LoVo (cell line): ENCODE data around the gene ADM.

Experiments used
- DNase-seq: peaks from one replicate; pipeline ENCODE4 v3.0.0-alpha.2; 2016; ENCODE audit warnings: low spot score

Gene ADM

DNA sequence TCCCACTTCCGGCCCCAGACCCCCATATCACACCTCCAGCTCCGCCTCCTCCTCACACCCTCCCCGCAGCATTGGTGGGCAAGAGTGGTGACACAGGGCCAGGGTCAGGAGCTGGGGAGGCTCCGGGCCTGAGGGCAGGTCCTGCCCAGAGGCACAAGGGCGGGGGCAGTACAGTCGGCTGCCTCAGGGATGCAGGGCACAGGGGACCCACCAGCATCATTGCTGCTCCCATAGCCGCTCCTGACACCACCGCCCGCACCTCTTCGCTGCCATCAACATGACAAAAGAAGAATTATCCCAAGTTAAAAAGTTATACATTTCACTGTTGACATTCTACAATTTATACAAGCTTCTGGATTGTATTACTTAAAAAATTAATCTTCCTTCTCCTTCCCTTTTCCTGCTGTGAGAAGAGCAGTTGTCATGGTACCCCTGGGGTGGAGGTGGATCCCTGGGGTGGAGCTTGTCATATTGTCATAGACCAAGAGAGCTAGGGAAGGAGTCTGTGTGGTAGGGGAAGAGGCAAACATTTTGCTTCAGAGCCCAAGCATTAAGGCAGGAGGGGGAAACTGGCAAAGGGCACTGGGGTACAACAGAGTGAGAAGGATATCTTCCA is 15.0 kb upstream of the ADM start:
- no peak for DNase-seq

DNA sequence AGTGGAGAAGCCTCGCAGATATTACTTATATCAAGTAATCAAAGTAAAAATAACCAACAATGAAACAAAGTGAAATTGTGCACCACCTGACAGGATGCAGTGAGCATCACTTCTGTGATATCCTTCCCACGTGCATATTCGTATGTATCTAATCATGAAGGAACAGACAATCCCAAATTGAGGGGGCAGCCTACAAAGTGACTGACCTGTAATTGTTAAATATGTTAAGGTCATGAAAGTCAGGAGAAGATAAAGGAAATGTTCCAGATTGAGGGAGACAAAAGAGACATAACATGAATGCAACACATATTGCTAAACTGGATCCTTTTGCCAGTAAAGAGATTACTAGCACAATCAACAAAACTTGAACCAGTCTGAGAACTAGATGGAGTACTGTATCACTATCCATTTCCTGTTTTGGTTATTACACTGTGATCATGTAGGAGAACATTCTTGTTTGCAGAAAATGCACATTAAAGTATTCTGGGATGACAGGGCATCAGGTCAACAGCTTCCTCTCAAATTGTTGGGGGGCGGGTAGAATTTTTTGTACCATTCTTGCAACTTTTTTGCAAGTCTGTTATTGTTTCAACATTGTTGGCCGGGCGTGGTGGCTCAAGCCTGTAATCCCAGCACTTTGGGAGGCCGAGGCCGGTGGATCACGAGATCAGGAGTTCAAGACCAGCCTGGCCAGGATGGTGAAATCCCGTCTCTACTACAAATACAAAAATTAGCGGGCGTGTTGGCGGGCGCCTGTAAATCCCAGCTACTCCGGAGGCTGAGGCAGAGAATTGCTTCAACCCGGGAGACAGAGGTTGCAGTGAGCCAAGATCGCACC is 12.9 kb upstream of the ADM start:
- no peak for DNase-seq

DNA sequence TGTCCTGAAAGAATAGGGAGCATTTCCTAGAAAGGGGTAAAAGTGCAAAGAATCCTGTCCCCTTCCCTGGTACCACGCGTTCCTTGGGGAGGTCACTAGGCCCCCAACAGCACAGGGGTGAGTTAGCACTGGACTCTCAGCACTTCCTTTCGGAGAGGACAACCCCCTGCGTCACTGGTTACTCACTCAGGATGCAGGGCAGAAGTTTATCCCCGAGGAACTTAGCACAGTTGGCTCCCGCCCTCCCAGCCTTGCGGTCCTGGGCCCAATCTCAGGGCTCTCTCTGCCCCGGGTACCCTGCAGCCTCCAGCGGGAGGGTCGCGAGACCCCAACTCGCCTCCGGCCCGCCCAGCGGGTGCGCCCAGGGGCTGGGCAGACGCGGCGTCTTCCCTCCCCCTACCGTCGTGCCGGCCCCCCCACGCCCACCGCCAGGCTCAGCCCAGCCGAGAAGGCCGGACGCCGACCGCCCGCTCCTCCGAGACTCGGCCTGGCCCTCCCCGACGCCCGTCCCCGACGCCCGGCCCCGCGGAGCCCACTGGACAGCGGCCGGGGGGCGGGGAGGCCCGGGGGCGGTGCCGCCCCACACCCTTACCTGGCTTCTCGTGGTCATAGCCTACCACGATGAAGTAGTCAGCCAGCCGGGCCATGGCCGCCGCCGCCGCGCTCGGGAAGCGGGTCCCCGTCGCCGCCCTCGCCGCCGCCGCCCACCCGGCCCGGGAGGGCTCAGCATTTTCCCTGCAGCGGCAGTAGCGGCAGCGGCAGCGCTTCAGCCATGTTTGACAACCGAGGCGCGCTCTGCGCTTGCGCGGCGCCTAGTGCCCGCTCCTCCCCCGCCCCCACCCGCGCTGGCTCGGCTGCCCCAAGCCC is 11.2 kb upstream of the ADM start, which contains the start of gene SBF2:
TSS of gene SBF2 (minus strand) at position 797 of the 867 bp plus-strand sequence. CDS start at position 647, 150 bp downstream.
- peak; percentile 77 for DNase-seq

DNA sequence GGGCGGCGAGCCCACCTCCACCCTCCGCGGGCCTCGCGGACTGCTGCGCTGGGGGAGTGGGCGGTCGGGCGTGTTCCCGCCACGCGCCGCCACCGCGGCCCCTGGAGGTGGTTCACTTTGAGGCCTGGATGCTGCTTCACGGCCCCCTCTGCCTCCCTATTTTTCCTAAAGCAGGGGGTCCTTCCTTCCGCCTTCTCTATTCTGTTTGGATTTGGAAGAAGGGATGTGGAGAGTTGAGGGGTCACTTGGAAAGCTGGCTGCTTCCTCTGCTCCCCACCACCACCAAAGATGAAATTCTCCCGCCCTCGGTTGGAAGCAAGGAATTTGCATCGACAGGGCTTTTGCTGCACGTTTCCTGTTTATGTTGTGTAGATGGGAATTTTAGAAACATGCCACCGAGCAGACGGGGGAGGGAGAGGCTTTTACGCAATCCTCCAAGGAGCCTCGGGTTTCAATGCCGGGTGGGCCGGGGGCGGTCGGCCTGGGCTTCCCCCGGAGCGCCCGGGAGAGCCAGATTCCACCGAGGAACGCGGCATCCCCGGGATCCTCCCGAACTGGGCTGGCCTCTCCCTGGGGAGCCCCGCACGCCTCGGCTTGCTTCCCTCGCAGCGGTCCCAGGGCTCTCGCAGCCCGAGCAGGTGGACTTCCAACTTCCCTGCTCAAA is 10.5 kb upstream of the ADM start:
- DNase-seq = no peak

DNA sequence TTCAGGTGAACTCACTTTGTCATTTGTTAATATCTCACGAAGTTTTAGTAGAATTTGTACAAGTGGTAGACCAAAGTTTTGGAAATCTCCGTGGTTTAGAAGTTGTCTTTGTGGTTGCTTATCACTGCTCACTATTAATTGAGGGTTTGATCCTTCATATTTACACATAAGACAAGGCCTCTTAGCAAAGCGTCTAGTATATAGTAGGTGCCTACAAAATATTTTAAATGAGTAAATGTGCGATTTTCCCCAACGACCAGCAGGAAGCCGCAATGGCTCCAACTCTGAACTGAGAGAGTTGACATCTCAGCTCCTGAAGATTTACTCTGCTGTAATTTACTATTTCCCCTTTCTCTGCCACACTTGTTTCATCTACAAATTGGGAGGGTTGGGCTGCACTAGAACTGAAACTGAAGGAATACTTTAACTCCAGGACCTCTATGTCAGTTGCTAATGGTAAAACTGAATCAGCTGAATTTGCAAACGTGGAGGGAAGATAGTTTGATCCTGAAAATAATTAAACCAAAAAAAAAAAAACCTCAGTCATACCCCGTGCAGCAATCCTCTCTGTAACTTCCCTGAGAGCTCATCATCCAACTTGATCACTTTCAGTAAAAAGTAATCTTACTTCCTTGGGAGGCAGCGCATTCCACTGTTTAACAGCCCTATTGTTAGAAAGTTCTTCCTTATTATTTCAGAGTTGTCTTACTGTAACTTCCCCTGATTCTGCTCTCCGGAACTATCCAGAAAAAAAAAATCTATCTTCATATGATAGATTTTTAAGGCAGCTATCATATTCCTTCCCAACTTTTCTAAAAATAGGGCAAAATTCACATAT is 9.6 kb upstream of the ADM start:
- no peak for DNase-seq

DNA sequence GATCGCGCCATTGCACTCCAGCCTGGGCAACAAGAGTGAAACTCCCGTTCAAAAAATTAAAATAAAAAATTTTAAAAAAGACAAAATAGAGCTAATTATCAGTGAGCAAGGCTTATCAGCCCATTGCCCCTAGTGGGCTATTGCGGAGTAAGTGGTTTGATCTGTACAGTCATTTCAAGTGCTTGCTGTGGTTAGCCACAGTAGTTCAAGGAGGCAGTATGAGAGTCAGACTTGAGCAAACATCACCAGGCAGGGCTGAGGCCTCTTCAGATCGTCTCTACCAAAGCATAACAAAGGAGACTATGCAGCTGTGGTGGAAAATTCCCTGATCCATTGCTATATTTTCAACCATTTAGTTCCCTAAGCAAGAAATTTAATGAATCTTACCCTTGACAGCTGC is 6.5 kb upstream of the ADM start:
- no peak for DNase-seq

DNA sequence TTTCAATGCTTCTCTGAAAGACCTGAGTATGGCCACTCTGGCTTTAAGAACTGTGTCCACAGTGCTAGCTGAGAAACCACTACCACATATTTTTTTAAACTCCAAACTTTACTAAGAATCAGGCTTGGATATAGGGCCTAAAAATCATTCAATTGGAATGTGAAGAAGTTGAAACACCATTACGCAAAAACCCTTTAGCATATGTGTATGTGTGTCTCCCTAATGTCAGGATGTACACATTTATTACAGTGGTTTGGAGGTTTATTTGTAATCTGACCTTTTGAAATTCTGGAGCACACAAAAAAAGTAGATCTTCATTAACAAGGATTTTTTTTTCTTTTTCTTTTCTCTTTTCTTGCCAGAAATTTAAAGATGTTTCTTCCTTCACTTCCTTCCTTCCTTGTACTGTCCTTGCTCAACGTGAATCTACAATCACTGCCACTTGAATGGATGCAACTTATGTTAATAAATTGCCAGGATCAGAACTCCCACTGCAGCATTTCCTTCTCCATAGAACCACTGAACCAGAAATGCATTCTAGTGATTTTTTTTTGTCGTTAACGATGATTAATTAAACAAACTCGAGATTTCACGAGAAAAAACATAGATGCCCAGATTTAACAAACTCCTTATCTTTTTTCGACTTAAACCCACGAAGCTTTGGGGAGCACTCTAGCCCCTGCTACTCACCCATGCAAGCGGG is 3.1 kb upstream of the ADM start:
- DNase-seq = no peak

DNA sequence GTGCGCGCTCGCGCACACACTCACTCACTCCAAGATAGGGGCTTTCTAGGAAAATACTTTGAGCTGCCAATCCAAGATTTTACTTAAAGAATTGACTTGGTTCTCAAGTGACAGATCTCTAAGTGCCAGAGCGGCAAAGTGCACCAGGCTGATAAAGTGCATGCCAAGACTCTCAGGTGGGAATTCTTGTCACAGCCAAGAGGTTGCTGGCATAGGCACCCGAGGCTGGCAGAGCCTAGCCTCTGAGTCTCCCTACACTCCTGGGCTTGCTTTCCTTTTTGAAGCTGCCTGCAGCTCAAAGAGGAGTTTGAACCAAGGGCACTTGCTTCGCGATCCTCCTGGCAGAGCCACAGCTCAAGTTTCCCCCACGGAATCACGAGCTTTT is 2.5 kb upstream of the ADM start:
- peak; percentile 51 for DNase-seq

DNA sequence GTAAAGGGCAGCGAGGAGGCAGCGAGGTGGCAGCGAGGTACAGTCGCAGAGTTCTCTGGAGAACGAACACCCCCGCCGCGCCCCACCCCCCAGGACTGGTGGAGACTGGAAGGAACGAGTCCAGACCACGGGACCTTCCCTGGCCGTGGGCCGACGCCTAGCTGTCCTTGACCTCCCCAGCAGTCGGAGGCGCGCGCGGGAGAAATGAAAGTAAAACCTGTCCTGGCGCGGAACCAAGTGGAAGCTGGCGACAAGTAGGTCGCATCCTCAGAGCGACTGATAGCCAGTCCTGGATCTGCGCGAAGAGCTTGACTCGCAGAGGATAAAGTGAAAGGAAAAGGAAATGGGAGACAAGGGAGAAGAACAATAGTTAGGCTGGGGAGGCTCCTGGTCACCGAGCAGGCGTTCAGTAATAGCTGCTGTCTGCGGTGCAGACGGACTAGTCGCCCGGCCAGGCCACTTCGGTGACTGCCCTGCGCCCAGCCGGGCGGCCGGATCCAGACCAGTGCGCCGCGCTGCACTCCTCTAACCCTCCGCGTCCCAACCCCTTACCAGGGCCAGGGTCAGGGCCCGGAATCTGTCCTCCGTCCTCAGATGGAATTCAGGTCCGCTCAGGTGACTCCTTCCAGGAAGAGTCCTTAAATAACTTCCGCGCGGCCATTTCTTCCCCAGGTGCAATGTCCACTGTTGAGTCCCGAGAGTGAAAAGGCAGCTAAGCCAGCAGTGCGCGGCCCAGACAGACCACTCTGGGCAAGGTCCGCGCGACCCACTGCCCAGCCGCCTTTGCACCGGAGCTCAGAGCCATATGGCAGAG is 1.9 kb upstream of the ADM start:
- DNase-seq = peak; percentile 83

DNA sequence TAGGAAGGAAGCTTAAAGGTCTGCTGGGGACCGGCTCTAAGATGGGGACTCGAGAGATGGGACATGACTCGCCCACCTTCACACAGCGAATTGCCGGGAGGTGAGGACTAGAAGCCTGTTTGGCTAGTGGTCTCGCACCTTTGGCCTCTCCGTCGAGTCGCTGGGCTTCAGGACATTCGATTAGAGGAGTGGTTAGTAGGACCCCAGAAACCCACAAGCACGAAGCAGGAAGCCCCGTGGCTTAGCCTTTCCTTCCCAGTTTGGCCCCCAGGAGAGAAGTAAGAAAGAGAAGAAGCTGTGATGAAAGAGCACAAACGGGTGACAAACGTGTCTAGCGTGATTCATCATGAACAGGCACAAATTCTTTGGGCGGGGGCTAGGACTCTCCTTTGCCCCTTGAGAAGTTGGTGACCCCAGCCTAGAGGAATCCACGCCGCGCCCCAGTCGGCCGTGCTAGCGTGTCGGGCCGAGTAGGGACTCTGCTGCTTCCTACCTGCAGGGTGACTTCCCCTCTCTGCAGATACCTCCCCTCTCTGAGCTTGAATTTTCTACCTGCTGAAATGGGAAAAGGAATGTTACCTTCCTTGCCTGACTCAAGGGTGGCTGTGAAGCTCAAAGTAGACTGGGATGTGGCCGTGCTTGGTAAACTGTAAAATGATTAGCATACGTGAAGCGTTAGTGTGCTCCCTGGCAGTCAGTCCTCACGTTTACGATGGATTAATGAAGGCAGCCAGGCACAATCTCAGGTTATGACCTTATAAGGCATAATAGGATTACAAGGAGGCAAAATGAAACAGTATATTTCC is 1.1 kb upstream of the ADM start:
- DNase-seq = peak; percentile 75

DNA sequence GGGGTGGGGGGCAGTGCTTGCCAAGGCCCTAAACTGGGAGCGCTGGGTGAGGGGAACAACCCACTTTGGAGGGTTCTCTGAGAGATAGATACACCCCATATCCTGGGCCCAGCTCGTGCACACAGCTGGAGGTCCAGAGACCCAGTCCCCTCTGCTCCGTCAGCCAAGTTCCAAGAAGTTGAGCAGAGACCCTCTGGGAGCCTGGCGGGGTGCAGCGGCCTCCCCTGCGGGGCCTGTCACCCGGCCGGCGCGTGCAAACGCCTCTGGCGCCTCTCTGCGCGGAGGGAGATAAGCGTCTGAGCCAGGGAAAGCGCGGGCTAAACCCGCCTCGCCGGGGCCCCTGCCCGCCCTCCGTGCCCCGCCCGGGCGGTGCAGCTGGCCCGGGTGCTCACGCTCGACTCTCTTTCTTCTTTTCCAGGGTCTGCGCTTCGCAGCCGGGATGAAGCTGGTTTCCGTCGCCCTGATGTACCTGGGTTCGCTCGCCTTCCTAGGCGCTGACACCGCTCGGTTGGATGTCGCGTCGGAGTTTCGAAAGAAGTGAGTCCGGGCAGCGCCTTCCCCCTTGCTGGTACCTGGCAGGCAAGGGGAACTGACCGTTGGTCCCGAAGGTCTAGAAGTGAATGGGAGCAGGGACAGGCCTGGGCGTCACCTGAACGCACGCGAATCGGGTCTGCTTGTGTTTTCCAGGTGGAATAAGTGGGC is 540 bp downstream of the ADM start:
- DNase-seq = no peak

DNA sequence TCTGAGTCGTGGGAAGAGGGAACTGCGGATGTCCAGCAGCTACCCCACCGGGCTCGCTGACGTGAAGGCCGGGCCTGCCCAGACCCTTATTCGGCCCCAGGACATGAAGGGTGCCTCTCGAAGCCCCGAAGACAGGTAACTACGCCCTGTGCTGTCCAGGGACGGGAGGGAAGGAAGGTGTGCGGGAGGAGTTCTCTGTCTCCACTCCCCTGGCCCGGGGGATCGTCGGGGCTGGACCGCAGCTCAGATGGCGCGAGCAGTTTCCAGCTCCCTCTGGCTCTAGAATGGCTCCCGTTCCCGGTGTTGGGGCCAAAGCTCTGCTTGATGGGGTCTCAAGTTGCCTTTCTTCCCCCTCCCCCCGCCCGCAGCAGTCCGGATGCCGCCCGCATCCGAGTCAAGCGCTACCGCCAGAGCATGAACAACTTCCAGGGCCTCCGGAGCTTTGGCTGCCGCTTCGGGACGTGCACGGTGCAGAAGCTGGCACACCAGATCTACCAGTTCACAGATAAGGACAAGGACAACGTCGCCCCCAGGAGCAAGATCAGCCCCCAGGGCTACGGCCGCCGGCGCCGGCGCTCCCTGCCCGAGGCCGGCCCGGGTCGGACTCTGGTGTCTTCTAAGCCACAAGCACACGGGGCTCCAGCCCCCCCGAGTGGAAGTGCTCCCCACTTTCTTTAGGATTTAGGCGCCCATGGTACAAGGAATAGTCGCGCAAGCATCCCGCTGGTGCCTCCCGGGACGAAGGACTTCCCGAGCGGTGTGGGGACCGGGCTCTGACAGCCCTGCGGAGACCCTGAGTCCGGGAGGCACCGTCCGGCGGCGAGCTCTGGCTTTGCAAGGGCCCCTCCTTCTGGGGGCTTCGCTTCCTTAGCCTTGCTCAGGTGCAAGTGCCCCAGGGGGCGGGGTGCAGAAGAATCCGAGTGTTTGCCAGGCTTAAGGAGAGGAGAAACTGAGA is 1.4 kb downstream of the ADM start:
- no peak for DNase-seq

DNA sequence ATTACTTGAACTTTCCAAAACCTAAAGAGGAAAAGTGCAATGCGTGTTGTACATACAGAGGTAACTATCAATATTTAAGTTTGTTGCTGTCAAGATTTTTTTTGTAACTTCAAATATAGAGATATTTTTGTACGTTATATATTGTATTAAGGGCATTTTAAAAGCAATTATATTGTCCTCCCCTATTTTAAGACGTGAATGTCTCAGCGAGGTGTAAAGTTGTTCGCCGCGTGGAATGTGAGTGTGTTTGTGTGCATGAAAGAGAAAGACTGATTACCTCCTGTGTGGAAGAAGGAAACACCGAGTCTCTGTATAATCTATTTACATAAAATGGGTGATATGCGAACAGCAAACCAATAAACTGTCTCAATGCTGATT is 2.1 kb downstream of the ADM start:
- DNase-seq = no peak

DNA sequence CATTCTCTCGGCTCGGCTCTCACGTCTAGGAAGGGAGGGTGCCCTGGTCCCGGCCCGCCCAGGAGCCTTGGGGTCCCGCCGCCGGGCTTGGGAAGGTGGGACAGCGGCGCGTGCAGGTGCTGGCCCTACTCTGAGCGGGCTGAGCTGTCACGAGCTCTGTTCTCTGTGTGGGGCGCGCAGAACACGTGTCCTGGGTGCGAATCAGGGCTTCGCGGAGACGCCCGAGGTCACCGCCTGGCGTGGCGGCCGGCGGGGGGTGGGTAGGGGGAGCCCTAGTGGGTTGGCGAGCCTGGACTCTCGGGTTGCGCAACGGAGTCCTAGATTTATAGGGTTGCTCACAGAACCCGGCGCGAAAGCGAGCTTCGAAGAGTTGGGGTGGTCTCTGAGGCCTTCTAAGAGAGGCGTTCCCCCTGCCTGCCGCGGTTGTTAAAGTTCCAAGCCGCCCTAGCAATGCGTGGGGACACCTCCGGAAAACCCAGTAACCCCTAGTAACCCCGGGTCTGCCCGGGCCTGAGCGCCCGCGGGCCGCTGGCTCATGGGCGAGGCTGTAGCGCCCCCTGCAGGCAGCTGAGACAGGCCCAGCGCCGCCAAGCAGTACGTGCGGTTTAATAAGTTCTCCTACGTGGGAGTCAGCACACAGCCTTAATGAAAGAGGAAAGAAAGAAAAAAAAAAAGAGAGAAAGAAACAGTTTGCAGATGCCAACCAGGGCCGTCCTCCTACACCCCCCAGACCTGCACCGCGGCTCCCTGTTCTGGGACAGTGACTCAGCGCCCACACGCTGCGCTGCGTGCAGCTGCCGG is 2.7 kb downstream of the ADM start:
- peak; percentile 85 for DNase-seq

DNA sequence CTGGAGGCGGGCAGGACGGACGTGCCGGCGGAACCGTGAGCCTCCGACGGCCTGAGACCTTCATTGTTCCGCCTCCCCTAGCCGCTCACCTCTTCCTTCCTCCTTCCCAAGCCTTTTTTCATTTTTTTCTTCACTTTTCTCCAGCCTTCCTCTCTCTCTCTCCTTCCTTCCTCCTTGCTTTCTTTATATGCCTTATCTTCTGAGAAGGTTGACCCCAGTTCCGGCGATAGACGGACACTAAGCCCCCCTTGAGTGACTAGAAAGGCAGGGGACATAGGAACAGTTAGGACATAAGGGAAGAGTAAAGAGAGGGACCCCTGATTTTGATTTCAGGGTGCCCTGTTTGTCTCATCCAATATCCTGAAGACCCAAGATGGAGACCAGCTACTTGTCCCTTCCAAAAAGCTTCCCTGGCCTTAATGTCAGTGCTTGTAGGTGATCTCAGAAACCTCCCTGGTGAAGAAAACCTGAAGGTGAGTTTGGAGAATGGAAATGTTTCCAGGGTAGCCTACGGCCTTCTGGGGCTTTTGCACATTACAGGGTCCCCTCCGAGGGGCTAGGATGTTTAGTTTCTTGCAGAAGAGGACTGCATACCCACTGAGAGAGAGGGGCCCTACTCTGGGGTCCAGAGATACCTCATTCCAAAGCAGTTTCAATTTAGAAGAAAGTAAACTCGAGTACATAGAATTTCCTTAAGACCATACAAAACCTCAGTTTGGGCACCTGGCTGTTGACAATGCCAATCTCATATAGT is 3.5 kb downstream of the ADM start:
- DNase-seq = no peak
